ENCODE measurements around the gene IMMP2L.

IMMP2L gene

DNA sequence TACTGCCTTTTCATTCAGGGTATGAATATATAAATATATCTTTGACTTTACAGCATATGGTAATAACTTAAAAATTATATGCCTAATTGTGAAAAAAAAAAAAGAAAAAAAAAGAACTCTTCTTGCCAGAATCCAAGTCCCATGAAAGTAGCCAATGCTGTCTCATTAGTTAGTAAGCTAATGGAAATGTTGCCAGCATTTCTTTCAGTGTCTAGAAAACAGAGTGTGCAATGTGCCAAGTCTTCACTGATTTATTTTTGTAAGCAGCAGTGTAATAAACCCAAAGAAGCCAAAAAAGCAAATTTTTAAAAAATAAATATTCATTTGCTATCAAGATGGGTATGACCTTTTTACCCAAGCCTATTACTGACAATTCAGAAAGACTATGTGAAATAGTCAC lies 502.5 kb downstream of the IMMP2L start:
- no peak for DNase-seq

DNA sequence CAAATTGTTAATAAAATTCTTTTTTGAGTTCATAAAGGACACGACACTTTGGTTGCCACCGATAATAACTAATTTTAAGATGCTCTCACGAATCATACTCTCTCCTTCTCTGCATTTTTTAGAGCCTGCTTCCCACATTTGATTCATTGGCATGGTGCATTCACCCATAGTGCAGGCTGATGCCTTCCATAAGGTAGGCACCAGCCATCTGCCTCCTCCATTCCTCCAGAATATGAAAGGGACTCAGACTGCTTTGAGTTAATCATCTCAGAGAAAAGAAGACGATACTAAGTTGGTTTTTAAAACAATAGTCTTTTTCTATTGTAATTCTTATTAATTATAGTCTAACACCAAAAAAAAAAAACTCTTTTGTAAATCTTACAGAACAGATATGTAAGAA lies 505.2 kb downstream of the IMMP2L start:
- no peak for DNase-seq

DNA sequence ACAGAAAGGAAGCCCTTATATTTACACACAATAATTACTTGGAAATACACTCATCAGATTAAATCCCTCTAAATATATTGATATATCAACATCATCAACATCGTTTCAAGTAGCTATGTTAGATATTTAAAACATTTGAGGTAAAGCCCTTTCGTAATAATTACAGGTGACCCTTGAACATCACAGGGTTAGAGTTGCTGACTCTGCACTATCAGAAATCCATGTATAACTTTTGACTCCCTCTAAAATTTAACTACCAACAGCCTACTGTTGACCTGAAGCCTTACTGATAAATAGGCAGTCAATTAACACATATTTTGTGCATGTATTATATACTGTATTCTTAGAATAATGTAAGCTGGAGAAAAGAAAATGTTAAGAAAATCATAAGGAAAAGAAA lies 505.9 kb downstream of the IMMP2L start:
- no peak for DNase-seq

DNA sequence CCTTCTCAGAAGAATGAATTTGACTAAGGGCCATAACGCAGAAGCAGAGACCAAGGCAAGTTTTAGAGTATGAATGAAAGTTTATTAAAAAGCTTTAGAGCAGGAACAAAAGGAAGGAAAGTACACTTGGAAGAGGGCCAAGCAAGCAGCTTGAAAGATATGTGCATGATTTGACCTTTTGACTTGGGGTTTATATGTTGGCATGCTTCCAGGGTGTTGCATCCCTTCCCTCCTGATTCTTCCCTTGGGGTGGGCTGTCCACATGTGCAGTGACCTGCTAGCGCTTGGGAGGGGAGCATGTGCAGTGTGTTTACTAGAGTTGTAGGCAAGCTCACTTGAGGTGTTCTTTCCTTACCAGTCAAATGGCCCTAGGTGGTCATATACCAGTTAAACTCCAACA lies 509.3 kb downstream of the IMMP2L start:
- DNase-seq = no peak

DNA sequence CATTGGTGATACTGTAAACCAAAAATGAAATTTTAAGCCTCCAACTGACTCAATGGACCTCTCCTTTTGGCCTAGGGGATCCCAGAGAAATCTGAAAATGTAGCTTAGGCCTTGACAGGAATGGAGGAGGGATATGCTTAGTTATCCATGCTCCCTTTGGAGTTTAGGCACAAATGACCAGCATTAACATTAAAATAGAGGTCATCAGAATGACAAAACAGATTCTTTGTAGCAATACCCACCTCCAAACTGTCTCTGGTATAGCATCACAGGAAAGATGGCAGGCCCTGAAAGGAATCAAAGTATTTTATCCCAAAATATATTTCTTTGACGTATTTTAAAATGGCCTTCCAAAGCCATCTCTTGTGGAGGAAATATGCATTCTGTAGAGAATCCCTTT lies 510.5 kb downstream of the IMMP2L start:
- no peak for DNase-seq

DNA sequence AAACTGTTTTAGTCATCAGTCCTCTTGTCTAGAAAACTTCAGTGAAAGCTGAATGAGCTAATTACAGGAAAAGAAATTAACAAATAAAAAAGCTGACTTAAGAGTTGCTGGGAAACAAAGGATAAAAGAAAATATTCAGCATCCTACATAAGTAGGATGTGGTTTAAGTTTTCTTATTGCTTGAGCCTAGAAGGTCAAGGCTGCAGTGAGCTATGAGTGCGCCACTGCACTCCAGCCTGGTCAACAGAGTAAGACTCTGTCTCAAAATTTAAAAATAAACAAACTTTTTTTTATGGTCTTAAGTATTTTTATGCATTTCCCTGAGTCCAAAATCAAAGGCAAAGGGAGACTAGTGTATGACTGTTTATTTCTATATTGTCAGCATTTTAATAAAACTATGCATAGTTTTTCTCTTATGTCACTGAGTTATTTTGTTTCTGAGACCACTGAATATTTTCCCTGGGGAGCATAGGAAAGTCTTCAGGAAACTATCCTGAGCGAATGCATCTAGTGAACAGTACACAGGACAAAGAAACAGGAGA lies 511.3 kb downstream of the IMMP2L start:
- DNase-seq = no peak

DNA sequence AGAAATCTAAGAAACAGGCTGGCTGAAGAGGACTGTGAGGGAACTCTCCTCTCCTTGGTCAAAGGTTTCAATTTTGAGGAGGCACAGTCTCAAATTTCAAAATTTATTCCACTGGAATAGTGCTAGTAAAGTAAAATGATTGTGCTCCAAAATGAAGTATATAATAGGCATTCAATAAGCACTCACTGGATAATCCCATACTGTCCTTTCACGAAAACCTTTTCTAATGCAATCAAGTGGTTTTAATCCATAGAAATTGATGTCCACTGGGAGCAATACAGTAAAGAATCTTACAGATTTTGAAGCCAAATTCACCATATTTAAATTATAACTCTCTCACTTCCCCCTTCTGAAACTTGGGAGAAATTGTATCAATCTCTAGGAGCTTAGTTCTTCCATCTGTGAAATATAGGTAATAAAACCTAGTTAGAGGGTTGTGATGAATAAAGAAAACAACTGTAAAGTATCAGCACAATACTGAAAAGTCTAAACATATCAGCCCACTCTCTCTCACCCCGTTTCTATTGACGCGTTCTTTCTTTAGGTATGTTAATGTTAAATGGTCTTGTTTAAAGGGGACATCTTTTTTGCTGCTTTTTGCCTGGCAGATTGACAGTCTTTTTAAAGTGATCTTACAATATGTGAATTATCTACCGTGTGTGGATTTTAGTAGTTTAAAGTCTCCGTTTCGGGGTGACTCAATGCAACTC lies 512.2 kb downstream of the IMMP2L start:
- DNase-seq = no peak

DNA sequence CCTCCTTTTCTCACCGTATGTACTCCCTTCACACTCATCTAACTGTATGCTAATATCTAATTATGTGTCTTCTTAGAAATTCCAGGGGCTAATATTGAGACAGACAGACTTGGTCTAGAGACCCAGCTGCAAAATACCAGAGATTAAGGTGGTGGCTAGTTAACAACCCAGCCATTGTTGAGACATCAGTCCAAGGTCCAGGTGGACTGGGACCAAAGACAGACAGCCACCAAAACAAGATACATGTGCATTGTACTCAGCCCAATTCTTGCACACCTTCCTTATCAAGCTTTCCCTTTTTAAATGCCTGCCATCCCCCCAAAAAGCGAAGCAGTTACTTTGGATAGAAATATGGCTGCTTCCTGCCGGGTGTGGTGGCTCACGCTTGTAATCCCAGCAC lies 514.7 kb downstream of the IMMP2L start:
- no peak for DNase-seq

DNA sequence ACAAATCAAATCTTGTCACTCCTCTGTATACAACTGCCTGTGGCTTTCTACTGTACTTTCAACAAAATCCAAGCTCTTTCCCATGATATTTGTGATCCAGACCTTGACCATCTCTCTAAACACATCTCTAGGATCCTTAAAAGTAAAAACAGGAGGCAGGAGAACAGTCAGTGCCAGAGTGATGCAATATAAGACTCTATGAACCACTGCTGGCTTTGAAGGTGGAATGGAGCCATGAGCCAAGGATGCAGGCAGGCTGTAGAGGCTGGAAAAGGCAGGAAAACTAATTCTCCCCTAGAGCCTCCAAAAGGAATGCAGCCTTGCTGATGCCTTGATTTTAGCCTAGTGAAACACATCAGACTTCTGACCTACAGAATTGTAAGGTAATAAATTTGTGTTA lies 516.8 kb downstream of the IMMP2L start:
- DNase-seq = no peak

DNA sequence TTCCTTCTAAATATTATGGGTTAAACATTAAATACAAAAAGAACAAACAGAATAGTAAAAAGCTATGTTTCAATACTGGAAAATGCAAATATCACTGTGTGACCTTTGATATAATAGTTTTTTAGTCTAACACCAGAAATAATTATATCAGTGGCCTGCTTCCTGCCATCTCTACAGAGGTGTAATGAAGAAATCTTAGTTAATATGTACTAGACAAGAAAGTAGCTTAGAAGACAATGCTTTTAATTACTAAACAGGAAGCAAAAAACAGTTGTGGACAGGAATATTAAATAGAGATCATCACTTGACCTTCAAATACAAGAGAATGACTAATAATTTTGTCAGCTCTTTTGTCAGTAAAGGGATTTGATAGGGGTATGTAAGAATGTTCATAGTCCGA lies 518.7 kb downstream of the IMMP2L start:
- DNase-seq = no peak

DNA sequence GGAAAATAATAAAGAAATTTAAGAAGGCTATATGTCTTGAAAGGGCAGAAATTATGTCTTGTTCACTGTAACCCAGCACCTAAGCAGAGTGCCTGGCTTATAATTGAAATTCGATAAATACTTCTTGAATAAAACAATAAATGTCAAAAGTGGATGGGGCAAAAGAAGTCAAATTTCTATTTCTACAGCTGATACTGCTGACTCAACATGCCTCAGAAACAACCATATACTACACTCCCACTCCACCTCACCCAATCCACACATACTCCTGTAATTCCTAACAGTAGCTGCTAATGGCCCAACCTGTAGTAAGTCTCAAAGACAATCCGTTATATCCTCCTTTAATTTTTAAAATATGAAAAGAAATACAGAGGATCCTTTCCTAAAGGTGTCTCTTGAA lies 519.5 kb downstream of the IMMP2L start:
- DNase-seq = no peak

DNA sequence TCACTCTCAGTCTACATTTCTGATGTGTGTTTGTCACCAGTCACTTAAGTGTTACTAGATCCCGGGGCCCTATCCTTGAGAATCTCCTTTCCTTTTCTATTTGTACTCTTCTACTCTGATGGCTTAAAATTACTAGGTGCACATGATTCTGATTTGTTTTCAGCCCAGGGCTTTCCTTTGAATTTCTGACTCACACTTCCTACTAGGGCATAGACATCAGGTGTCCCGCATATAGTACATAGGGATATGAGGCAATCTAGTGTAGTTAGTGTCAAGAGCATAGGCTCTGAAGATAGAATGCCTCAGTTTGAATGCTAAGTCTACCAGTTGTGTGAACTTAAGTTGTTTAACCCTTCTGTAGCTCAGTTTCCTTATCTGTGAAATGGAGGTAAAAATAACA lies 520.7 kb downstream of the IMMP2L start:
- no peak for DNase-seq

DNA sequence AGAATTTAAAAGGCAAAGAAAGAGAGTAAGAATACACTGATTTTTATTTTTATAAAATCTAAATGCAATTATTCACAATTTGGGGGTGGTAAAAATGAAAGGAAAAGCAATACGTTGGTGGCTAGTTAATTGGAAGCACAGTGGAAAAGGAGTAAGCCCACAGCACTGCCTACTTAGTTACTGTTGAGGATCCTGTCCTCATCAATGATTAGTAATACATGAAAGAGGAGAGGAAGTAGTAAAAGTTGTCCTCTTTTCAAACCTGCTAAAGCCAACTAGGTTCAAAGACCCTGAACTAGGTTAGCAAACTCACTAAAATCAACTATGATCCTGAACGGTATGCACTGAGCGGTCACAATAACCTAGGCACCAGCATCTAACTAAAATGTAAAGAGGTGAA lies 524.1 kb downstream of the IMMP2L start:
- DNase-seq = no peak

DNA sequence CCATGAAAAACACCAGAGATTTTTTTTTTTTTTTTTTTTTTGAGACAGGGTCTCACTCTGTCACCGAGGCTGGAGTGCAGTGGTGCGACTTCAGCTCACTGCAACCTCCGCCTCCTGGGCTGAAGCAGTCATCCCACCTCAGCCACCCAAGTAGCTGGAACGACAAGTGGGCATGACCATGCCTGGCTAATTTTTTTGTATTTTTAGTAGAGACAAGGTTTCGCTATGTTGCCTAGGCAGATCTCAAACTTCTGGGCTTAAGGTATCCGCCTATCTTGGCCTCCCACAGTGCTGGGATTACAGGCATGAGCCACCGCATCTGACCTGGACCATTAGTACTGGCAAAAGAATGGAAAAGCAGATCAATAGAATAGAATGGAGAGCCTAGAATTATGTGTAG lies 530.4 kb downstream of the IMMP2L start:
- no peak for DNase-seq

DNA sequence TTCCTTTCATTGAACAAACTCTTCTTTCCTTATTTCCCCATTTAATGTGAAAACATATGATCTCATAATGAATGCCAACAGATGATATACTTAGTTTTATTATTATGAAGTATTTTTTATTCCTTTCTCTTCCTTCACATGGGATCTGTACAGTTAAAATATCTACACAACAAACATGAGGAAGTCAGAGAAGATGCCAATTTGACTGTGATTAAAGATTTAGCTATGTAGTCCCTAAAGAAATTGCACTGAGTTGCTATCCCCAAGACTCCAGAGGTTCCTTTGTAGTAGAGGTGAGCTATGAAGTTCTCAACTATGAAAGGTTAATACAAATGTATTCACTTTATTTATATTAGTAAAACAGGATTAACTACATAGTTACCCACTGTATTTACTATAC lies 532.0 kb downstream of the IMMP2L start:
- no peak for DNase-seq

DNA sequence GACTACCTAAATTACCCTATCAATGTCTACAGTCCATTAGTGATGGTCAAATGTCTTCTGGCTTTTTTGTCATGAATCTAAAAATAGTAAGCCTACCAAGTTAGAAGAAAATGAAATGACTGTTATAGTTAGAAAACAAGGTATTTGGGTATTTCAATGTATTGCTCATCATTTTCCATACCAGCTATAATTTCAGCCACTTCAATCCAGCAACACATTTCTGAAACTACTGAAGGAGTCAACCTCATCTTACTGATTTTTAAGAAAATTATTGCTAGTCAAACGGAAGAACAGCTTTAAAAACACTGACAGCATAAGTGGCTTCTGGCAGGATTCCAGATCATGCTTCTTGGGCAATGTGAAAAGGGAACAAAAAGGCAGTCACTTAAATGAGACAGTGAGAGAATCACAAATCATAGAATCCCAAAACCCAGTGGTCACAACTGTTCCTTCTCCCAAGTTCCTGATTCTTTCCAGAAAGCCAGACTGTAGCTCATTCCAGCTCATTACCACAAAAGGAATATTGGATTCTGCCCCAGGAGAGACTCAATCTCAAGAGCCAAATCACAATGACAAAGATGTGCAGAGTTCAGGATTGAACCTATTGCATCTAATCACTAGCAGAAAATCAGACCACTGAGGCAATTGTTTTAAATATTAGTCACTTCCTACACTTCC lies 532.6 kb downstream of the IMMP2L start:
- no peak for DNase-seq

DNA sequence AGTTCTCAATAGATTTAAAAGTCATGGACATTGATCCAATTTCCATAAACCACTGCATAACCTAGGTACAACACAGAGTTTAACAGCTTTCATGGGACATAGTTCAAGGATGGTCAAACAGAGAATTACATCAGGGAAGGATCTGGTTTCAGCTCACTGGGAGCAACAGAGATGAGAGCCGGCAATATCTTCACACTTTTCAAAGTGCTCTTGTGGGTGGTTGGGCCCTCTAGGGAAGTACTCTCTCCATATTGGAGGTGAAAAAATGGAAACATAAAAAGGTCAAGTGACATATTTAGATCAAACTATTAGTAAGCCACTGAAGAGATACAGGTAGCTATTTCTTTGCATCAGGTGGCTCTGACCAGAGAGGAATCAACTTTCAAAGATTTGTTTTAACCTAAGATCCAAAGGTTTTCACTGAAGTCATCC lies 533.1 kb downstream of the IMMP2L start:
- no peak for DNase-seq

DNA sequence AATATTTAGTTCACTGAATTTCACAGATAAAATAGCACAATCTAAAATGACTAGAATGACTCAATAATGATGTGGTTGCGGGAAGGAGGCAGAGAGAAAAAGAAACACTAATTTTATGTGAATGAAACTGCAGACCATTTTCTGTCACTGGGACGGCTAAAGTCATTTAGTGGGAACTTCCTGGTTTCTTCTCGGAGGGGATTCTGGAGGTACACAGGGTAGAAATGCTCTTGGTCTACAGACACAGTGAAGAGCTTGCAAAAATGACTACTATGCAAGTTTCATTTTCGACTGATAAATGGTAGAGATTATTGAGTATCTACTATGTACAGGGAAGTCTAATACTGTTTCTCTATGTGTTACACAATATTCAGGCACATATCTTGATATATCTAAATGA lies 534.9 kb downstream of the IMMP2L start:
- no peak for DNase-seq

DNA sequence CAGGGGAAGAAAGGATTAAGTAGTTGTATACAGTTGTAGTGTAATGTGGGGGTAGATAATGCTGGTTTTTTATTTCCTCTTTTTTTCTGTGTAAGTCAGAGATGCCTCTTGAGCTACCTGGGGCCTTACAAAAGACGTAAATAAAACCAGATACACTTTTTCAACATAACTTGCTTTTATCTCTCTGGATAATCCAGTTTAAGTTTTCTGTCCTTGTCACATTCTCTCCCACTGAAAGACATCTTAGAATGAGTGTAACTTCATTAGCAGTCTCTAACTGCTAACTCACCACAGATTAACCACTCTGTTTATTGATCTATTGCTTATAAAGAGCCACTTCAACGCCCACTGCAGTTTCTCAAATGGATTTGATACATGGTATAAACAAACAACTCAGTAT lies 535.5 kb downstream of the IMMP2L start:
- DNase-seq = no peak

DNA sequence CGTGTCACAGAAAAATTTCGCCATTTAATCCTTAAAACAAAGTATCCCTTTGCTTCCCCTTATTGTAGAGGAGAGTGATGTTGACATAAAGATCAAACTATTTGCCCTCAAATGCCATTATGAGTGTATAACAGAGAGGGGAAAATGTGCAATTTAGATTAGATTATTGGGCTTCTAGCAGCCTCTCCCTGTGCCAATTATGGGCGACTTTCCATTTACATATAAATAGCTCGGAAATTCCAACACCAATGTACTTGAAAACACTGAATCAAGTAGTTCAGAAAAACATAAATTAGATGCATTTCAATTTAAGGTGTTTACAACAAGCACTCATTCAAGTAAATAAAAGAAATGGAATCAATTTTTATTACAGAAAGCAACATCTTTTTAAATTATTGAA lies 535.9 kb downstream of the IMMP2L start:
- DNase-seq = no peak

DNA sequence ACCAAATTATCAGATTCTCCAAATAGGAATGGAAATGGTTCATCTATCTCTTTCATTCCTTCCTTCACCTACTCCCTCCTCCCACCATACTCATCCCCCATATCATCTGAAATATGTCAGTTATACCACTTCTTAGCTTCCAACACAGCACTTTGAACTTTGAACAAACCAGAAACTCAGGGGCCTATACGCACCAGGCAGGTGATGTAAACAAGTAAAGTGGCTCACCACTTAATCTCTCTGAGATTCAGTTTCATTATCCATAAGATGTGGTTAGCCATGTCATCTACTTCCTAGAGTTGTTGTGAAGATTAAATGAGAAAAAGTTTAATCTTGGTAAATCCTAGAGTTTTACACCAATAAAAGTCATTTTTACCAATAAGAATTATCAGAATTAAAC lies 537.3 kb downstream of the IMMP2L start:
- no peak for DNase-seq

DNA sequence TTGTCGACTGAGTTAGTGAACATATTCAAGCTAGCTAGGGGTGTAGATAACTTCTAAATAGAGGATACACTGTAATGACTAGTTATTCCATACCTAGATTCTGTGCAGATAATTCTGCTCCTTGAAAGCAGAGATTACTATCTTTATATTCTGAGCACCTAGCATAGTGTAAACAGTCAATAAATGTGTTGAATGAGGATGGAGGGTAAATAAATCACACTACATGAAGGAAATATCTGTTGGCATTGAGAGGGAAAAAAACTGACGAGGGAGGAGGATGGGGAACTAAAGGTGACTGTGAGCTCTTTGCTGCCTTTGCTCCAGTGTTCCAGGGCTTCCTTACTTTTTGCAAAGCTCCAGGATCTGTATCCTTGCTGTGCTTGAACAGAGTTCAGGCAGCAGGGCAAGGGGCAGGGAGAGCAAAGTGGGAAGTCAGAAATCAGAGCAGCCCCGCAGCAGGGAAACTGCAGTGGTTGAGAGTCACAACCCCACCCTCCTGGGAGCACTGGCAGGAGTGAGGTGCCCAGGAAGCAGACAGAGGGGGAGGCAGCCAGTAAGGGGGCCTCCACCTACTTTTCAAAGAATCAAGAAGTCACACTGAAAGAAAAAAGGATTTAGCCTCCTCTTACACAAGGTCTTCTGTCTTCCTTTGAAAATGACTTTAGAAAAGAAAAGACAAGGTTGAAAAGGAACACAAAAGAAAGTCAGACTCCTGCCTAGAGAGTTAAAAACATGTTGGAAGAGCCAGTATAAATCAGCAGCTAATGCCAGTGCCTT lies 543.1 kb downstream of the IMMP2L start:
- no peak for DNase-seq

DNA sequence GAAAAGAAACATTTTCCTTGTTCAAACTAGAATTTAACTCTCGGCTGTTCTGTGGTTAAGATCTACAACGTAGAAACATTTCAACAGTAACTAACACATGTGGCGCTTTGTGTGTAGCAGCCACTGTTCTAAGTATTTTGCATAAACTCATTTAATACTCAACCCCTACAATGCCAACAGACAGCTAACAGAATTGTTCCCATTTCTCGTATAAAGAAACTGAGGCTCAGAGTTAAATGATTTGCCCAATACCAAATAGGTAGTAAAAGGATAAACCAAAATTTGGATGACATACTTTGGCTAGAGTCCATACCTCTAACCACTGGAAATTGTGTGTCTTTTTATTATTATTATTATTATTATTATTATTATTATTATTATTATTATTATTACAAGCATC lies 543.8 kb downstream of the IMMP2L start:
- DNase-seq = no peak

DNA sequence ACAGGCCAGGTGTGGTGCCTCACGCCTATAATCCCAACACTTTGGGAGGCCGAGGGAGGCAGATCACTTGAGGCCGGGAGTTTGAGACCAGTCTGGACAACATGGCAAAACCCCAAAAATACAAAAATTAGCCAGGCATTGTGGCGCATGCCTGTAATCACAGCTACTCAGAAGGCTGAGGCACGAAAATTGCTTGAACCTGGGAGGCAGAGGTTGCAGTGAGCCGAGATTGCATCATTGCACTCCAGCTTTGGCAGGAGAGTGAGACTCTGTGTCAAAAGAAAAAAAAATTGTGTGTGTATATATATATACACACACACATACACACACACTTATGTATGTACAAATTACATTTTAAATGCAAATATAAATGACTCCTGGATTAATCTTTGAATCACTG lies 548.2 kb downstream of the IMMP2L start:
- no peak for DNase-seq

All from NCI-H1930 (cell line).